Measurements from ENCODE around the gene SLC18B1.
"Not testable (repeated sequence)": the region's sequence is repeated elsewhere in the genome, so short reads cannot be mapped to it uniquely, and the experiment has no call there.

The SLC18B1 gene

DNA sequence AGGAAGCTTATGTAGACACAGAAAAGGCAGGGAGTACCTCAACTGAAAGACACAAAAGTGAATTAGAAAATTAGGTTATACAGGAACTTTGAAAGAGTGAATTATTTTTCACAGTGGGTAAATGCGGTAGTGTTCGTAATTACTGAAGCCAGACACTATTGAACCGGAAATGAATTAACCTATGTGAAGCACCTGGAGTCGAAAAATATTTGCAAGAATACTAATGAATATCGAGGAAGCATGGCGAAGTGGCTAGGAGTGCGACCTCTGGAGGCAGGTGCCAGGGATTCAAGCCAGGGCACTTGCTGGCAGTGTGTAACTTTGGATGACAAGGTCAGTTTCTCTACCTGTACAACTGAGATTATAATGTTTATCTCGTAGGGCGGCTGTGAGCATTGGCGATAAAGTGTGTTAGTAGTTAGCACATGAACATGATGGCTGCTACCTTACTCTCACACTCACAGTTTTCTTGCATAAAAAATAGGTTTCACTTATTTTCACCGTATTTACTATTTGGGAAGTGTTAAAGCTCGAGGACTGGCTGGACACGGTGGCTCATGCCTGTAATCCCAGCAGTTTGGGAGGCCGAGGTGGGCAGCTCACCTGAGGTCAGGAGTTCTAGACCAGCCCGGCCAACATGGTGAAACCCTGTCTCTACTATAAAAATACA is 567 bp upstream of the SLC18B1 start:
- peak; percentile 57 to 59 for DNase-seq (ENCODE audit: low read depth in 2 of 2)

DNA sequence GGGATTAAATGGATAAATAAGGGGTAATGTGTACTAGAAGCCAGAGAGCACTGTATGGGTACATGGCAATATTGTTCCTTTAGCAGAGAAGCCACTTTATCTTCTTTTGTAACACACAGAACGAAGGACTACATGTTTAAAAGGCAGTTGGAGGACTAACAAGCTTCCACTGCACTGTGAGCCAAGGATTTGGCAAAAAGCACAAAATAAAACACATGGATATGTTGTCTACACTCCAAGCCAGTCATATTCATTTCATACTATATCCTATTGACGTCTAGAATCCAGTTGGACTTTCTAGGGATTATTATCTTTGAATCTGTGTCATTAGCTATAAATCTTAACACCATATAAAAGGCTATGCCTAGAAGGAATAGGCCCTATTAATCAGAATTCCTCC is 3.0 kb downstream of the SLC18B1 start:
- no peak for DNase-seq (ENCODE audit: low read depth in 2 of 2)

DNA sequence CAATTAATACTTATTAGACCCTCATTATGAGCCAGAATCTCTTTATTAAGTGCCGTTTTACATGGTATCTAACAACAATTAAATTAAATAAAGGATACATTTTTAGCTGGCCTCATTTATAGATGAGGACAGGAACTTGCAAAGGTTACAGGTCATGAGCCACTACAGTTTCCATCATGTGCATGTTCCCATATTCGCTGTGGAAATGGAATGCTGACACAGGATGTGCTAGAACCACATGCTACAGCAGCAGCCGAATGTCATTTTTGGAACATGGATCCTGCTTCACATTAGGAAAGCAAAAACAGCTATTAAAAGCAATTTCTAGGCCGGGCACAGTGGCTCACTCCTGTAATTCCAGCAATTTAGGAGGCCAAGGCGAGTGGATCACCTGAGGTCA is 5.9 kb downstream of the SLC18B1 start:
- no peak for DNase-seq (ENCODE audit: low read depth in 2 of 2)

DNA sequence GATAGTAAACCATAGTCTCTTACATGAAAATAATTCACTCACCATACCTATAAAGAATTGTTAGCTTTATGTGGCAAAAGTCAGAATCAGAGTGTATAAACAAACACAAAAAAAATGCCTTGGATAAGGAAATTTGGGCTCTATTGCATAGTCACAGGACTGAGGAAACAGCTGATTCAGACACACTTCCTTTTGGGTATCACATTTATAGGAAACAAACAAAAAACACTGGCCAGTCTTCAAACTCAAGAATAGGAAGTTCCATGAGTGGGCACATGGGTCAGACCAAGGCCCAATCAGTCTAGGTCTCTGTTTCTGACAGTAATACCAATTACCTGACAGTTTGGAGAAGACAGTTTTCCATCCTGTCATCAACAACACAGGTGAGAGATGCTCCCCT is 8.0 kb downstream of the SLC18B1 start:
- no peak for DNase-seq (ENCODE audit: low read depth in 2 of 2)

DNA sequence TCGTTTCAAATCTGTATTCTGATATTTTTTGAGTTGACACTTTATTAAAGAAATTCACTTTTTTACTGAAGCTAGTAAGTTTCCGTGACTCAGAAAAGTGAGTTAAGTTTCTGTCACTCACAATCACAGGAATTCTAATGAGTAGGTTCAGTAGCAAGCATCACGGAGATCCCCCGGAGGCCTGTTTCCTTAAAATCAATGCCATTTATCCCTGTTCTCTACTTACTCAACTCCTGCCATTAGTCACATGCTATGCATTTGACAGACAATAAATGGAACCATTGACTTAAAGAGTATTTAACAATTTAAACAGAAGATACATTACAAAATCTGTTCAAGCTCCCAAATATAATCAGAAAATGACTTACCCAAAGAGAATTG is 9.1 kb downstream of the SLC18B1 start:
- no peak for DNase-seq (ENCODE audit: low read depth in 2 of 2)

DNA sequence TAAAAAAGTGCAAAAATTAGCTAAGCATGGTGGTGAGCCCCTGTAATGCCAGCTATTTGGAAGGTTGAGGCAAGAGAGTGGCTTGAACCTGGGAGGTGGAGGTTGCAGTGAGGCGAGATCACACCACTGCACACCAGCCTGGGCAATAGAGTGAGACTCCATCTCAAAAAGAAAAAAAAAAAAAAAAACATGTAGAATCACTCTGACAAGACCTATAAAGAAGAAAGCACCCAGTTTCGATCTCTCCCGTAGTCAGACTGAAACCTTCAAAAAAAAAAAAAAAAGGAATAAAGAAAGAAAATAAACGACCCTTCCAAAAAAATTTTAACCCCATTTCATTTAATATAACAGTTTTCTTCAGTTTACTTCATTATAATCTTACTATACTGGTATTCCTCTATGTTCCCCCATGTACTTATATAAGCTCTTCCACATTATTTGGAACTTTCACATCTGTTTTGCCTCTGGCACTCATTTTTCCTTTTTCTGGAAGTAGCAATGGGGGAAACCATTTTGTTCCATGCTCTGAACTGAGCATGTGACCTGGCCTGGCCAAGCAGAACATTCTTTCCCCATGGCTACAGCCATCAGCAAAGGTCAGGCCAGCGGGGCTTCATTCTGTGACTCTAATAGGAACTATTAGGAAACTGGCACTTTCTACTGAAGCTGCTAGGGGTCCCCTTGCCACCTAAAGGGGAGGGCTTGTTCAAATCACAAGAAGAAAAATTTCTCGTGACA is 9.6 kb downstream of the SLC18B1 start:
- no peak for DNase-seq (ENCODE audit: low read depth in 2 of 2)

DNA sequence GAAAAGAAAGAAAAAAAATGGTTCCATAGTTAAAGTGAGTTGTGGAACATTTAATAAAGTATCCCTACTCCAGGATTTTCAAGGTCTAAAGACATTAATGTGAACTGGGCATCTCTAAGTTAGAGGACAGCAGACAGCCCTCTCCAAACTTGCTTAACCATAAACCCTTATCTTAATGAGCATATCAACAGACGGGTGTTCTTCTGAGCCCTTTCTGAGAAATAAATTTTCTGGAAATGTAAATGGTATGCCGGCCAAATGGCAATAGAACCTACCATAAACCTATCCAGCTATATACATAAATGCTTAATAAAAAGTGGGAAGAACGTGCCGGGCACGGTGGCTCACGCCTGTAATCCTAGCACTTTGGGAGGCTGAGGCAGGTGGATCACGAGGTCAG is 12.5 kb downstream of the SLC18B1 start:
- no peak for DNase-seq (ENCODE audit: low read depth in 2 of 2)

DNA sequence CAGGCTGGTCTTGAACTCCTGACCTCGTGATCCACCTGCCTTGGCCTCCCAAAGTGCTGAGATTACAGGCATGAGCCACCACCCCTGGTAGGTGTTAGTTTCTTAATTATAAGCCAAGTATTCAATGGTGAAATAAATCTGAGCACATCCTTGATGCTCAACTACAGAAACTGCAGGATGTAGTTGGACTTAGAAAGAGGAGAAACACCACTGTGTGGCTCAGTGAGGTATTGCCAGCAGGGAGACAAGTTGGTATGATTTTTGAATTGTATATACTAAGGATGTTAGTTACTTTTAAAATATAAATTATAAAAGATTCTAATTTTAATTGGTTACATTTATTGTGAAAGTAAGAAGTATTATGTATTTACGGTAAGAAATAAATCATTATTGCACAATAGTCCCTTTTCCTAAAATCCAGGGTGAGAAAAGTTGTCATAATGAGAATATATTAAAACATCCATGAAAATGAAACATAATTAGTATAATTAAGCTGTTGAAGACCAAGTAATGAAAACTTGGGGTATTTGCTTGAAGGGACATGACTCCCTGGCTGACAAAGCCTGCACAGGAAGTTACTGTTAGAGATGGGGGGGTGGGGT is 17.6 kb downstream of the SLC18B1 start:
- DNase-seq (ENCODE audit: low read depth in 2 of 2): no peak

DNA sequence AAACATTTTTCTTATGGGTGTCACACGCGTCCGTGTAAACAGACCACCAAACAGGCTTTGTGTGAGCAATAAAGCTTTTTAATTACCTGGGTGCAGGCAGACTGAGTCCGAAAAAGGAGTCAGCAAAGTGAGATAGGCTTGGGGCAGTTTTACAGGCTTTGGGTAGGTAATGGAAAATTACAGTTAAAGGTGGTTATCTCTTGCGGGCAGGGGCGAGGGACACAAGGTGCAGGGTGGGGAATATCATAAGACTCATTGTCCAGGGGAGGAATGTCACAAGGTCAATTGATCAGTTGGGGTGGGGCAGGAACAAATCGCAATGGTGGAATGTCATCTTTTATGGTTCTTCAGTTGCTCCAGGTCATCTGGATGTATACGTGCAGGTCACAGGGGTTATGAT is 20.6 kb downstream of the SLC18B1 start:
- not testable (repeated sequence) for DNase-seq (ENCODE audit: low read depth in 2 of 2)

DNA sequence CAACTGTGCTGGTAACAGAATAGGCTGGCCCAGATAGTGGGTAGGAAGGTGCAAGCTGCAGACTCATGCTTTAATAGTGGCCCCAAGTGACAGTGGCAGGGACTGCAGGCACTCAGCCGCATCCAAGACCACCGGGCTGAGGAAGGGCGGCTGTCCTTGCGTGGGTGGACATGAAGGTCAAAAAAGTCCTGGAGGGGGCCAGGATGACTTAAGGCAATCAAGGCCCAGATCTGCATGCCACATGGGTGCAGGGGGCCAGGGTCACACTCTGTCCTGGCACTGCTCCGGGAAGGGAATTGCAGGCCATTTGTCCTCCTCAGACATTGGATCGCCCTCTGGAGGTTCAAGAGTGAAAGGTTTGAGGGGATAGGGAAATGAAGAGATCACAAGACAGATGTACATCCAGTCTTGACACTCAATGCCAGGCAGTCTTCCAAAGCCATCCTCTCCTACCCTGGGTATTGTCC is 30.4 kb downstream of the SLC18B1 start:
- no peak for DNase-seq (ENCODE audit: low read depth in 2 of 2)

DNA sequence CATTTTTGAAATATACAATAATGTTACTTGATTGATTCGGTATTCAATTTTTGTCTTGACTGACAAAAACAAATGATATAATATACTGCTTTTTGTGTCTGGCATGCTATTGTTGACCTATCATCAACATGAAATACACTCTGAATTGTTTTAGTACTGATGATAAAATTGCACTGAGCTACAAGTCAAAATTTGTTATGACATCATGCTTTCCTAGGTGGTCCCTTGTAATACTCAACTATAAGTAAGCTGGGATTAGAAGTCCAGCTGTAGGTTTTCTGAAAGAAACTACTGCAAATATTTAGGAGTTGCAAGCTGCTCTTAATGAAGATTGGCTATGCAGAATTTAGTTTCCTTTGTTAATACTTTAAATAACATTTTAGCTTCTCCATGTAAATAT is 32.9 kb downstream of the SLC18B1 start:
- no peak for DNase-seq (ENCODE audit: low read depth in 2 of 2)

DNA sequence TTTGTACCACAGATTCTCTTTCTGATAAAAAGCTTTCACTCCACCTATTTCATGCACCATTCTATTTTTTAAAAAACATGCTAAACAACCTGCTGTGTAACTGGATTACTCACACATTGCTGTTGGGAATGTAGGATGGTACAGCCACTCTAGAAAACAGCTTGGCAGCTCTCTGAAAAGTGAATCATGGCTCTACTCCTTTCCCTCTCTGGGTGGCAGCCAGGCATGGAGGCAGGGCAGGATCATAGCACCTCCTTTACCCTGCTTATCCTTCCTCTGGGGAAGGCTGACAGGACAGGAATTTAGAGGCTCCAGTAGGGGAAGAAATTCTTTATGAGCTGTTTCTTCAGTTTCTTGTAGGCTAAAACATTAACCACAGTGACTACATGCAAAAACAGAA is 34.1 kb downstream of the SLC18B1 start:
- DNase-seq (ENCODE audit: low read depth in 2 of 2): no peak

DNA sequence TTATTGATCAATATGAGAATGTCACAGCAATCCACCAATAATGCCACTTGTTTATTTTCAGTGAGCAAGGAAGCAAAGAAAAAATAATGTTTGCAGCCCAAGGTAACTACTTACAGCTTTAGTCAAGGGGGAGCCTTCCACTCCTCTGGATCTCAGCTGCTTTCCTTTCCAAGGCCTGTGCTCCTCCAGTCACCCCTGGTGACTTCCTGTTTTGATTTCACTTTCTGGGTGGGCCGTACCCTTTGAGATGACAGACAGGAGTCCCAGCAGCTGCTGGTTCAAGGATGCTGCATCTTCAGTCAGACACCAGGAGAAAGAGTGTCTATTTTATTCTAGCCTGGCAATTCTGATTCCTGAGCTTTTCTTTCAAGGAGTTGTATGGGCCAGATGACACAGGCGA is 35.2 kb downstream of the SLC18B1 start:
- peak; percentile 11 to 12 for DNase-seq (ENCODE audit: low read depth in 2 of 2)

DNA sequence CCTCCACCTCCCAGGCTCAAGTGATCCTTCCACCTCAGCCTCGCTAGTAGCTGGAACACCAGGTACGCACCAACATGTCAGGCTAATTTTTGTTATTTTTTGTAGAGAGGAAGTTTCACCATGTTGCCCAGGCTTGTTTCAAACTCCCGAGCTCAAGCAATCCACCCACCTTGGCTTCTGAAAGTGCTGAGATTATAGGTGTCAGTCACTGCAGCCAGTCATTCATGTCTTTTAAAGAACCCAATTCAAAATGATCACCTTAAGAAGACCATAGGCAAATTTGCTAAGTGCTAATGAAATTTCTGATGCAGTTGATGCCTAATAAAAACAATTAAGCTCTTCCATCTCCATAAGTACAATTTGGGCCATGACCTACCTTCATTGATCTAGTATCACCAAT is 38.2 kb downstream of the SLC18B1 start:
- DNase-seq (ENCODE audit: low read depth in 2 of 2): no peak

DNA sequence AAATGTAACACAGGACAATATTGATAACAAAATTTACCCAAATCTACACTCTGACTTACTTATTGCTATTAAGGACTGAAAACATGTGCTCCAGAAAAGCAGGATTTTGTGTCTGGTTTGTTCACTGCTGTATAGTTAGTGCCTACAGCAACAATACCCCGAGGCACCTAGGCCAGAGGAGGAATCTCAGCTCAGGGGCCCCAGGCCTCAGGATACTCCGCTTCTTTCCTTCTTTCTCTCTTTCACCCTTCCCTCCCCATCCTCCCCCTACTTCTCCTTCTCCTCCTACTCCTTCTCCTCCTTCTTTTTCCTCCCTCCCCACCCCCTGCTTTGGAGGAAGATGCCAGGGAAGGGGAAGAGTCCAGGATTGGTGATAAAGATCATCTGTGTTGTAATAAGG is 39.7 kb downstream of the SLC18B1 start:
- DNase-seq (ENCODE audit: low read depth in 2 of 2): no peak

DNA sequence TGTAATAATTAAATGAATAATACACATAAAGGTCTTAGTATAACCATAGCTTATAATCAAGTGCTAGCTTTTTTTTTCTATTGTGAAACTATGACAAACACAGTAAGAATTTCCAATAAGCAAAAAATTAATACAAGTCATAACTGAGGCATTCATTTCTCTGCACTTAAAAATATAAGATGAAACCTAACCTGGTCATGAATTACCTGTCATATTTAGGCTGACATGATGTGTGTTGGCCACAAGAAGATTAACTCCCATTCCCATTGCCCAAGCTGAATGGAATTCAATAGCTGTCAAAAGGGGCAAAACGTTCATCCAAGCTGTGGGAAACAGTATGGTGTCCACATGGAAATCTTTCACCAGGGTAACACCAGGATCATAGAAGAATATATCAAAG is 46.2 kb downstream of the SLC18B1 start:
- DNase-seq (ENCODE audit: low read depth in 2 of 2): no peak

DNA sequence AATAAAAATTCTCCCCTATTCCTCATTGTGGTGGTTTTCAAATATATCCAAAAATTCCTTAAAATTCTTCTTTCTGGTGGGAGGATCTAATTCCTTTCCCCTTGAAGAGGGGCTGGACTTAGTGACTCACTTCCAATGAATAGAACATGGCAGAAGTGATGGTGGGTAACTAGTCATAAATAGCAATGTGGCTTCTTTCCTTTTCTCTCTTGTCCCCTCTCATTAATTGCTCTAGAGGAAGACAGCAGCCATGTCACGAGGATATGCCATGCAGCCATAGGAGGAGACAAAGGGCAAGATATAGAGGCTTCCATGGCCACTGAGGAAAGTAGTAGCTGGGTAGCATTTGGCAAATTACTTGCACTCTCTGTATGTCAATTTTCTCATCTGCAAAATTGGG is 46.6 kb downstream of the SLC18B1 start:
- DNase-seq (ENCODE audit: low read depth in 2 of 2): no peak

DNA sequence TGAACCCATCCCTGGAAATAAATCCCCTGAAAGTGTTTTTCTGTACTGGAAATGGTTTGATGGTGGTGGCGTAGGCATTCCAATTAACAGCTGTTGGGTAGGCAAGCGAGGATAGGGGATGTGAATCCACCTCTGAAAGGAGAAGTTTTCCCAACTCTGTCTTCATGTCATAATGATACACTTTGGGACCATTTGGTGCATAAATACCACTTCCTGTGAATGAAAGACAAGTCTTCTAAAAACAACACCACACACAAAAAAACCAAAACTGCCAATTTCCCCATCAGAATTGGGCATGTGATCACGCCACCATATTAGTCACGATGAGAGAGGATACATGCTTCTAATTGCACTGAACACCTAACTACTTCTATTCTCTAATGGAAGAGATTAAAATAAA is 47.1 kb downstream of the SLC18B1 start:
- DNase-seq (ENCODE audit: low read depth in 2 of 2): no peak

DNA sequence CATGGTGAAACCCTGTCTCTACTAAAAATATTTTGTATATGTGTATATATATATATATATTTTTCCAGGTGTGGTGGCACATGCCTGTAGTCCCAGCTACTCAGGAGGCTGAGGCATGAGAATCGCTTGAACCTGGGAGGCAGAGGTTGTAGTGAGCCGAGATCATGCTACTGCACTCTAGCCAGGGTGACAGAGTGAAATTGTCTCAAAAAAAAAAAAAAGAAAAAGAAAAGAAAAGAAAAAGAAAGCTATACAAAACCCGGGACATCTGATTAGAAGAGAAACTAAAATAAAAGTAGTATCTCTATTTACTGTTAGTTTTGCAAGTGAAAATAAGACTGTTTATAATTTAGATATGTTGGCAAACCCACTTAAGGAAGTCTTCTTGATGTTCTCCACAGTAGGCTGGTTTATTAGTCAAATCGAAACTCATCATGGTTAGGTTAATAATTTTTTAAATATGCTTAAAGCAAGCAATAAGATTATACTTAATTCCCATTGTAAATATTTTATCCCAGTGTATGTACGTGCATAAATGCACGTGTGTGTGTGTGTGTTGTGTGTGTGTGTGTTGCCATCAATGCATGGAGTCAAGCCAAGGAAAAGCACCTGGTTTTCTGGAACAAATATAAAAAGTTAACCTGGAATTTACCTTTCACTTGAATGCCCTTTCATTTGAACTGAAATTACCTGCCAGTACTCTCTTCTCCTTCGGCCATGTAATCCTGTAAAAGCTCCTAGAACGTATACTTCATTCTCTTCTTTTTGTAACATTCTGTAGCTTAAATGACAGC is 47.8 kb downstream of the SLC18B1 start:
- DNase-seq (ENCODE audit: low read depth in 2 of 2): no peak

DNA sequence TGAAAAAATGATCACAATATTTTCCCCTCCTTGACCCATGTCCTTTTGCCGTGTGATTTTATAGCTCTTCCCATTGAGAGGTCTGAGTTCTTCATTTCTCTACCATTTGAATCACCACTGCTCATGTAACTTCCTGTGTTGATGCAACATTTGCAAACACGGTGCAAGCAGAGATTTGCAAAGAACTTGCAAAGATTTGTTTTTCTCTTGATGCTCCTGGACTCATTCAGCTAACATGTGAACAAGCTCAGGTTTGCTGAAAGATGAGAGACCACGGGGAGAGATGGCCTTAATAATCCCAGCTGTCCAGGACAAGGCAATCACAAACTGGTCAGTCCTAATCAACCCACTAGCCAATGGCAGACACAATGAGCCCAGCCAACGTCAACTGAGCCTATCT is 49.3 kb downstream of the SLC18B1 start:
- no peak for DNase-seq (ENCODE audit: low read depth in 2 of 2)

DNA sequence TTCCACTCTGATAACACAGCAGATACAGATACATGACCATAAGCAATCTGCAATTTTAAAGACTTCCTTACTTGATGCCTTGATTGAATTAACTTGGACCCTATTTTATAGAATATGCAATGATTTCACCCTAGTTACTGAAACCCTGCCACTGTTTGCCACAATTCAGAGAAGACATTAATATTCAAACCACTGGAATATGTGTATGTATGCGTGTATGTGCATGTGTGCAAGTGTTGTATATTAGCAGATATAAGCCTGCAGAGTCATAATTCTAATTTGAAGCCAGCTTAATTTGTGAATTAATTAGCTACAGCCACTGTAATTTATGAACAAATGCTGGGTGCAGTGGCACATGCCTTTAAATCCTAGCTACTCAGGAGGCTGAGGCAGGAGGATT is 50.0 kb downstream of the SLC18B1 start:
- no peak for DNase-seq (ENCODE audit: low read depth in 2 of 2)

DNA sequence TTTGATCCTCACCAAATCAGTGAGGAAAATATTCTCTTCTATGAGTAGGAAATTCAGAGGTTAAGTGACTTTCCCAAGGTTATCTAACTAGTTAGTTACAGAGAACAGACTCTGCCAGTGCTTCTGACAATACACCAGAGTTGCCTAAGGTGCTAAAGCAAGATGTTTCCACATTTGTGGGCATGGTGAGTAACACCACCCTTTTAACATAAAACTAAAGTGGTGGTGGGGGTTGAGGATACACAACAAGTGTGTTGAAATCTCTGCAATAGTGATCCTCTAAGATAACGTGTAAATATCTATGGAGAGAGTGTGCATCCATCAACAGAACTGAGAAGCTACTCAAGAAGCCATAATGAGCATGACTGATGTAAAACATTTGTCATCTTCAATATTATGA is 52.4 kb downstream of the SLC18B1 start:
- DNase-seq (ENCODE audit: low read depth in 2 of 2): no peak
